LNCaP clone FGC (cell line): Measurements from ENCODE around the gene ATG14.

ENCODE experiments used
- DNase-seq: peaks from one replicate; pipeline ENCODE4 v3.0.0-alpha.2; 2011; ENCODE audit warnings: low read depth
- H3K4me3 ChIP-seq: 2 replicates; pipeline ENCODE4 v1.5.1; 2011; ENCODE audit warnings: mild to moderate bottlenecking, low read depth, low read length, control low read depth
- TF ChIP-seq, protein P1 (sequence below): IDR thresholded peaks from 2 replicates; pipeline ENCODE4 v1.5.1; 2012; ENCODE audit warnings: mild to moderate bottlenecking; ENCODE audit not compliant: control insufficient read depth, insufficient read depth; ENCODE audit errors: extremely low read depth

The ATG14 gene

DNA sequence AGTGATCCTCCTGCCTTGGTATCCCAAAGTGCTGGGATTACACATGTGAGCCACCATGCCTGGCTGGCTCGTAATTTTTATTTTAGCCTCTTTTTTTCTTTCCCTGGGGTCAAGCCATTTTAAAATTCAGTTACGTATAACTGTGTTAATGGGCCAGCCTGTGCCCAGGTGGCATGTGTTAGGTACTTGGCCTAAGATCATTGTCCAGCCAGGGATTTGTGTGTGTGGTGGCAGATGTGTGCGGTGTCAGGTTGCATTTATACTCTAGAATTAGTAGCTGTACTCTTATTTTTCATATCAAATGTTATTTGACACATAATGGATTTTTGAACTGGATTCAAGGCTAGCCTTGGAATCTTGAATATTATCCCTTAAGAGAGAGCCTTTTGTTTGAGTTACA is 71.1 kb downstream of the ATG14 start:
- TF ChIP-seq, protein P1, sequence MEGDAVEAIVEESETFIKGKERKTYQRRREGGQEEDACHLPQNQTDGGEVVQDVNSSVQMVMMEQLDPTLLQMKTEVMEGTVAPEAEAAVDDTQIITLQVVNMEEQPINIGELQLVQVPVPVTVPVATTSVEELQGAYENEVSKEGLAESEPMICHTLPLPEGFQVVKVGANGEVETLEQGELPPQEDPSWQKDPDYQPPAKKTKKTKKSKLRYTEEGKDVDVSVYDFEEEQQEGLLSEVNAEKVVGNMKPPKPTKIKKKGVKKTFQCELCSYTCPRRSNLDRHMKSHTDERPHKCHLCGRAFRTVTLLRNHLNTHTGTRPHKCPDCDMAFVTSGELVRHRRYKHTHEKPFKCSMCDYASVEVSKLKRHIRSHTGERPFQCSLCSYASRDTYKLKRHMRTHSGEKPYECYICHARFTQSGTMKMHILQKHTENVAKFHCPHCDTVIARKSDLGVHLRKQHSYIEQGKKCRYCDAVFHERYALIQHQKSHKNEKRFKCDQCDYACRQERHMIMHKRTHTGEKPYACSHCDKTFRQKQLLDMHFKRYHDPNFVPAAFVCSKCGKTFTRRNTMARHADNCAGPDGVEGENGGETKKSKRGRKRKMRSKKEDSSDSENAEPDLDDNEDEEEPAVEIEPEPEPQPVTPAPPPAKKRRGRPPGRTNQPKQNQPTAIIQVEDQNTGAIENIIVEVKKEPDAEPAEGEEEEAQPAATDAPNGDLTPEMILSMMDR, result no peak
- no peak for DNase-seq
- H3K4me3 ChIP-seq, result no peak overlapping the region

GRCh38 chr14:55339770-55340169 is 71.9 kb downstream of the ATG14 start:
- no peak for DNase-seq
- TF ChIP-seq, protein P1, result no peak
- H3K4me3 ChIP-seq, result no peak overlapping the region

DNA sequence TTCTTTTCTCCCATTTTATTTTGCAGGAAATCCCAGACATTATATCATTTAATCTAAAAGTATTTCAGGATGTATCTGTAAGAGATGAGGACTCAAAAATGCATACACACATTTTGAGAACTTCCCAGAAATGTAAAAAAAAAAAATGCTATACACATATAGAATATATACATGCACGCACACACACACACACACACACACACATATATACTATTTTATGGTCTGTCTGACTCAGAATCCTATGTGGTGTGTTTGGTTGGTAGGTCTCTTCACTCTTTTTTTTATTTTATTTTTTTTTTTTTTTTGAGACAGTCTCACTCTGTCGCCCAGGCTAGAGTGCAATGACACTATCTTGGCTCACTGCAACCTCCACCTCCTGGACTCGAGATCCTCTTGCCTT is 74.9 kb downstream of the ATG14 start:
- TF ChIP-seq, protein P1, result no peak
- no peak overlapping the region for H3K4me3 ChIP-seq
- DNase-seq, result no peak

GRCh38 chr14:55336162-55336561 is 75.5 kb downstream of the ATG14 start:
- DNase-seq, result no peak
- no peak overlapping the region for H3K4me3 ChIP-seq
- TF ChIP-seq, protein P1, result no peak

DNA sequence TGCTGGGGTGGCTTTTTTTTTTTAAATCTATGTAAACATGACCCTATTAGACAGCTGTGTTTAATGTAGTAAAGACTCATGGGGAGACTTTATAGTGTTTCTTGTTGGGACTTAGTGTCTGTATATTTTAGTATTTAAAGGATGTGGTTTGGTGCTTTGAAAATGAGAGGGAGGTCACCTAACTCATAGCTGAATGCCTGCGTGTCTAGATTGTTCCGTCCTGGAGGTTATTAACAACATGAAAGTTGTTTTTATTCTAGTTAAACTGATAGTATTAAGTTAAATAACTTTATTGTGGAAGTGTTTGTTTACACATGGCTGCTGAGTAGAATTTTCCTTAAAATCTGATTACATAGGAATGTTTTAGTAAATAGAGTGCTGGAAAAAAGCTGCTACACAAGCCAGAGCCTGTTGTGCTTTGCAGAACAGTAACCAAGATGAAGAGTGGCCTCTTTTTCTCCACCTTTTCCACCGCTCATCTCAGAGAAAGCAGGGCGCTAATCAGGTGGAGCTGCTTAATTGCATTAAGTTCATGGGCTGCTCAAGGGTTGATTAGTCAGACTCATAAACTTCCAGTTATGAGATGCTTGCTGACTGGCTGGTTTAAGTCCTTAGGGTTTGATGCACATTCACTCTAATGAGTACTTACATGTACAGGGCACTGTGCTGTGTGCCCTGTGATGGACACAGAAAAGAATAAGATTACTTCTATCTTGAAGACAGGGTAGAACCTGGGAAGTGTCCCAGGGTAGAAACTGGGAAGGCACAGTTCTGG is 77.7 kb downstream of the ATG14 start:
- H3K4me3 ChIP-seq, result peak overlapping the region; percentile 15; the same call in 1 of the 2 replicates
- DNase-seq, result no peak
- TF ChIP-seq, protein P1, result no peak

- TF ChIP-seq, protein P1, result no peak
- no peak for DNase-seq
- no peak overlapping the region for H3K4me3 ChIP-seq
These were observed 78.7 kb downstream of the ATG14 start for GRCh38 chr14:55332654-55333570.
